ENCODE results near the gene IL19.

IL19 gene

GRCh38 chr1:206739411-206740076 lies 31.0 kb upstream of the IL19 start:
- no peak; the same call in 2 of the 3 replicates for ATAC-seq
- no peak for TF ChIP-seq CSDC2 (CRISPR knock-in tag; IDR thresholded peaks at IDR 0.05)
- TF ChIP-seq ESRRG (CRISPR knock-in tag; IDR thresholded peaks at IDR 0.05), result no peak
- TF ChIP-seq ISL1 (CRISPR knock-in tag; IDR thresholded peaks at IDR 0.05), result no peak
- no peak for TF ChIP-seq ARNTL (CRISPR knock-in tag; IDR thresholded peaks at IDR 0.05; ENCODE audit: borderline replicate concordance, low read depth)
- no peak for TF ChIP-seq PATZ1 (CRISPR knock-in tag; IDR thresholded peaks at IDR 0.05; ENCODE audit: borderline replicate concordance)
- TF ChIP-seq POU6F1 (CRISPR knock-in tag; IDR thresholded peaks at IDR 0.05; ENCODE audit: borderline replicate concordance, low read depth), result no peak
- TF ChIP-seq TOX (CRISPR knock-in tag; IDR thresholded peaks at IDR 0.05; ENCODE audit: borderline replicate concordance), result no peak
- no peak for TF ChIP-seq RARB (CRISPR knock-in tag; IDR thresholded peaks at IDR 0.05)

- TF ChIP-seq ARNTL (CRISPR knock-in tag; IDR thresholded peaks at IDR 0.05; ENCODE audit: borderline replicate concordance, low read depth), result no peak
- TF ChIP-seq ZC3H10 (CRISPR knock-in tag; IDR thresholded peaks at IDR 0.05), result no peak
- no peak for TF ChIP-seq TCF4 (CRISPR knock-in tag; IDR thresholded peaks at IDR 0.05; ENCODE audit: borderline replicate concordance)
- TF ChIP-seq PATZ1 (CRISPR knock-in tag; IDR thresholded peaks at IDR 0.05; ENCODE audit: borderline replicate concordance), result no peak
- no peak for TF ChIP-seq ZNF8 (CRISPR knock-in tag; IDR thresholded peaks at IDR 0.05)
- no peak for TF ChIP-seq SNAI2 (CRISPR knock-in tag; IDR thresholded peaks at IDR 0.05)
- TF ChIP-seq CREB5 (CRISPR knock-in tag; IDR thresholded peaks at IDR 0.05; ENCODE audit: low read depth), result no peak
- no peak for TF ChIP-seq OSR1 (CRISPR knock-in tag; IDR thresholded peaks at IDR 0.05)
- TF ChIP-seq GLIS3 (CRISPR knock-in tag; IDR thresholded peaks at IDR 0.05), result no peak
- no peak for TF ChIP-seq BACH2 (CRISPR knock-in tag; IDR thresholded peaks at IDR 0.05; ENCODE audit: borderline replicate concordance)
- no peak for TF ChIP-seq CSRNP3 (CRISPR knock-in tag; IDR thresholded peaks at IDR 0.05)
- no peak for TF ChIP-seq RARB (CRISPR knock-in tag; IDR thresholded peaks at IDR 0.05)
- no peak for TF ChIP-seq POU6F1 (CRISPR knock-in tag; IDR thresholded peaks at IDR 0.05; ENCODE audit: borderline replicate concordance, low read depth)
- TF ChIP-seq TOX (CRISPR knock-in tag; IDR thresholded peaks at IDR 0.05; ENCODE audit: borderline replicate concordance), result no peak
- TF ChIP-seq PPARA (CRISPR knock-in tag; IDR thresholded peaks at IDR 0.05; ENCODE audit: borderline replicate concordance), result no peak
- TF ChIP-seq ZFP3 (CRISPR knock-in tag; IDR thresholded peaks at IDR 0.05), result no peak
- no peak for ATAC-seq
These were observed 29.4 kb upstream of the IL19 start for GRCh38 chr1:206741142-206741701.
